HPDE6-E6E7 (cell line): ENCODE data around the gene ZDHHC7.

Experiments used
- DNase-seq: peaks from one replicate; pipeline ENCODE4 v3.0.0; 2011; ENCODE audit warnings: missing footprints; ENCODE audit errors: extremely low spot score

Gene ZDHHC7

GRCh38 chr16:84993926-84994325, 17.4 kb downstream of the ZDHHC7 start:
- no peak for DNase-seq

DNA sequence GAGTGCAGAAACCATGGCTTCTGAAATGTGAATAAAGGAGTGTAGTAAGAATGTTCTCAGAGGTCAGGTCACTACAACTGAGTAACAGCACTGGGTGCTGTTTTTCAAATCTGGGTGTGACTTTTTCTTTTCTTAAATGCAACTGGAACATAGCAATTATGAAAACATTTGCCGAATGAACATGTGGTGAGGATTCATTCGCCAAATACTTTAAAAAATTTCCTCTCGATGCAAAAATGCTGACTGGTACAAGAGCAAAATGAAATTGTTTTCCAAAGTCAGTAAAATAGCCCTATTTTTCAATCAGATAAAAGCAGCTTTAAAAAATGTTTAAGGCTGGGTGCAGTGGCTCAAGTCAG, 18.6 kb downstream of the ZDHHC7 start:
- no peak for DNase-seq

DNA sequence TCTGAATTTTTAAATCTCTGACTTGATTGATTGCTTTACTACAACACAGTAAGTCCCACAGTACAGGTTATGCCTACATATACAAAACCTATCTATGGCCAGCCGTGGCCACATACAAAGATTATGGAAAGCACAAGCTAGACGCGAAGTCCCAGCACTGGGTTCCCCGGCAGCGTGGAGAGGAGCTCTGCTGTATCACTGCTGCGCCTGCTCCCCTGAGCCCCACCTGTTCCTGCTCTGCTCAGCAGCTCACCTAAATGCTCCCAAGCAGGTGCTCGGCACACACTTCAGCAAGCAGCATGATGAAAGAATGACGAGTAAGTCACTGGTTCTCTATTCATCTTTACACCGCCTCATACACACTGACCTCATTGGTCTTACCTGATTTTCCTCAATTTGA, 20.6 kb downstream of the ZDHHC7 start:
- DNase-seq: no peak

DNA sequence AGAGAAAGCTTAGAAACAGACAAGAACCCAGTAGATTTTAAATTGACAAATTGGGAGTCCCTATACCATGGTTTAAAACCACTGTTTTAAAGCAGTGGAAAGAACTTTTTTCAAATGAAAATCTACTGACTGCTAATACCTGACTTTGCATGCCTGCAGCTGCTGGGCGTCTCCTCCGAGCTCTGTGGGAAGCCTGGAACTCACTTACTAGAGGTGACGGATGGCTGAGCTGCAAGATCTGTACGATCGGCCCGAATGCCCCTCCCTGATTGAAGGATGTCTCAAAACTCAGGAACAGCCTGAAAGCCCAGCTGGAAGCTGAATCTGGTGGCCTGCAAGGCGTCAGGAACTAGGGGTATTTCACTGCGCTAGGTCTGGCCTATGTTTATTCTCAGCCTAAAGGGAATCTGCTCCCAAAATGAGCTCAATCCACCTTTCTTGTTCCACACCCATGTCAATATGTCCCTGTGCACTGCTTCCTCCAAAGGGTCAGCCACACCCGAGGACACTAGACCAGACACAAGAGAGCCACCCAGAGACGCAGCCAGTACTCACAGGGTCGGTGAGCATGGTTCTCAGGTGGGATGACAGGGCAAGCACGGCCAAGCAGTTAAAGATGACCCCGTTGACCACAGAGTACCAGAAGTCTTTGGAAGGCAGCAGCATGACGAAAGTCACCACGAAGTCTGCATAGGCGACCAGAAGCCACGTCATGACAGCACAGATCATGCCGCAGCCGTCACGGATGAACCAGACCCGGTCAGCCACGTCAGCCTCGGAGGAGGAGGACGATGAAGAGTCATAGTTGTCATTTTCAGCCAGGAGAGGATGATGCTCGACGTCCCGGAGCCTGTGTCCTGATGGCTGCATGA, 21.4 kb downstream of the ZDHHC7 start:
- DNase-seq: no peak

GRCh38 chr16:84988328-84989080, 22.8 kb downstream of the ZDHHC7 start:
- no peak for DNase-seq

GRCh38 chr16:84986879-84987278, 24.5 kb downstream of the ZDHHC7 start:
- DNase-seq: no peak

- DNase-seq: no peak
These were observed 25.2 kb downstream of the ZDHHC7 start for GRCh38 chr16:84986102-84986501.

DNA sequence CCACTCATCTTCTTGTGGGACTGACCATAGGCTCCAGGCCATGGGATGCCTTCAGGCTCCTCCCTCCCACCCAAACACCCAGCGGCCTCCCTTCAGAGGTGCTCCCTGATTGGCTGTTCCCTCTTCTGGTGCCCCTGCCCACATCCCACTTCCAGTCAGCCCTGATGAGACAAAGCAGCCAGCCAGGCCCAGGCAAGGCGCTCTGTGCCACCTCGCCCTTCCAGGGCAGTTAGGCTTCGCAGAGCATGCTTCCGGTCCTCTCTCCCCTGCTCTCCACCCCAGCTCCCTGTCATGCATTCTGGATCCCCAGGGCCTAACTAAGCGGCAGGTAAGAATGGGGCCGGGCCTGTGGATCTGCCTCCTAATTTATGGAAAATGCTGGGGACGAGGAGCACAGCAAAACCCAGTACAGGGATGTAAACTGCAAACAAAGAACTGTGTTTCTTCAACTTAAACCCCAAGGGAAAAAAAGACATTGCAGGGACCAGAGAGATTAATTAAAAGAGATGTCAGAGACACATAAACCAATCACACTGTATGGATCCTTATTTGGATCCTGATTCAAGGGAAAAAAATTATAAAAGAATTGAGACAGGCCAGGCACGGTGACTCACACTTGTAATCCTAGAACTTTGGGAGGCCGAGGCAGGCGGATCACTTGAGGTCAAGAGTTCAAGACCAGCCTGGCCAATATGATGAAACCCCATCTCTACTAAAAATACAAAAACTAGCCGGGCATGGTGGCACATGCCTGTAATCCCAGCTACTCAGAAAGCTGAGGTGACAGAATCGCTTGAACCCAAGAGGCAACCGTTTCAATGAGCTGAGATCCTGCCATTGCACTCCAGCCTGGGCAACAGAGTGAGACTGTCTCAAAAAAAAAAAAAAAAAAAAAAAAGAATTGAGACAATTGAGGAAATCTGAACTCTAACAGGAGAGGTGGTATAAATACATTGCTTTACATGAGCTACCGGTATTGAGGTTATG, 26.0 kb downstream of the ZDHHC7 start:
- no peak for DNase-seq

- DNase-seq: no peak
These were observed 28.9 kb downstream of the ZDHHC7 start for GRCh38 chr16:84982434-84982833.

DNA sequence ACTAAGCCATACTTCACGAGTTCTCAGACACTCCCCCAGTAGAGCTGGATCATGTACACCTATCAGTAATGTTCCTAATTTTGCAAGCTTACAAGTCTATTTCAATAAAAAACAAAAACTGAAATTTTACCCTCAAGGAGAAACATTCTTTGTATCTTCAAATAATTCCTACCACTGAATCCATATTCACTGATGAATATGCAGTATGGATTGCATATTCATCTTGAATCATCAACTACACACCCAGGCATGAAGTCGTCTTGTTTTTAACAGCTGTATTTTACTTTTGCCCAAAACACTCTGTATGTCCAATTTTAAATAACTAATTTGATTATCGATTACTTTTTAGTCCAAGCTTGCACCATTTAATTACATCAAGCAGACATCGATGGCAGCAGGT, 31.8 kb downstream of the ZDHHC7 start:
- DNase-seq: no peak

DNA sequence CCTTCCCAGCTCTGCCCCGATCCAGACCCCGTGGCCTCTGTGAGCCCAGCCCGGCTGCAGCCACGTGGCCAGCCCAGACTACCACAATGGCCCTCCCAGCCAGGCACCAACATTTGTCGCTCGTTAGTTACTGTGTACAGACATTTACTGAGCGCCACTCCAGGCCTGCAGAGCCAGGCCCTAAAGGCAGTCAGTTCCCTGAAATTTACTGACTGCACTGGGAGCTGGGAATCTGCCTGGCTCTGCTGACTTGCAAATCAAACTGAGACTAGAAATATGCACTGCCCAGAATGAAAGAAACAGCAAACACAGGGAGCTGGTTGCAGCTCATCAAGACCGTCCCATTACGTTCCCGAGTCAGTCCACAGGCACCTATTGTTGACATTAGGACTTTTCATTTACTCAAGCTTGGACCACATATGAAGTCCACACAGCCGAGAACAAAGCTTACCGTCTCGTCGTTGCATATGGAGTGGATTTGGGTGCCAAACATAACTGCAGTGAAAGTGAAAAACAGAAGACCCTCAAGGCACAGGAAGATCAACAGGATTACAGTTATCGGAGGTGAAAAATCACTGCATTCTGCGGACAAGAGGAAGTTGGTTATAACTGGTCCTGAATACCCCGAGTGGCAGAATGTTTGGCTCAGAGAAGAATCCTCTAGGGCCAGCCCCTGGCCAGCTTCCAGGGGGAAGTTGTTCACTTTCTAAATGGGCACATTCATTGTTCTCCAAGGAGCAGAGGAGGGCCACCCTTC, 34.5 kb downstream of the ZDHHC7 start:
- DNase-seq: no peak

DNA sequence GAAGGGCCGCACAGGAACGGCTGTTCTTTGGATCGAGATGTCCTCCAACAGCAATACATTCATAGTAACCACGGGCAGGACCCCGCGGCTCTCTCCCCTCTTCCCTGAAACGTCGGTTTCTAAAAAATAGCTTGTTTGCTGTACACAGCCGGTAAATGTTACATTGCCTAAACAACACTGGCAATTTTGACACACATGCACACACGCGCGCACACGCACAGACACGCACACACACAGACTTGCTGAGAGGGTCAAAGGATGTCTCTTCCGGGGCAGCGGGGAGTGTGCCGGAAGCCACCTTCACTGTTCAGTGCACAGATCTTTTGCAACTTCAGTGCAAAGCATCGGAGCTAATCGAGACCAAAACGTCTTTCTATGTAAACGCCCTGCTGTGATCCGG, 35.8 kb downstream of the ZDHHC7 start:
- no peak for DNase-seq

DNA sequence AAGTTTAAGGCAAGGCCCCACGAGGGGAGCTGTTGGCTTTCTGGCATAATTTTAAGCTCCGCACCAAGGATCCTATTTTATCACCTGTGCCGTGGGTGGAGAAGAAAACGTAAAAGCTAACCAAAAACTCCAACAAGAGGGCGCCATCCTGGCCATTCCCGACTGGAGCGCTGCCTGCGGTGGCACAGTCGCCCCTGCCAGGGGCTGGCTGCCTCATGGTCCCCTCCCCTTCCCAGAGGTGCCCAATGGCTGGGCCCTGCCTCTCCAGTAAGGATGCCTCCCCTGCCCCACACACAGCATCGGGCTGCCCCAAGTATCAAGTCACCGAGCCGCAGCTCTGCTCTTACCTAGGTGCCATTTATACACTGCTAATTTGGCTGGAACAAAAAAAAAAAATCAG, 36.3 kb downstream of the ZDHHC7 start:
- DNase-seq: no peak

GRCh38 chr16:84973776-84974523, 37.4 kb downstream of the ZDHHC7 start:
- no peak for DNase-seq

DNA sequence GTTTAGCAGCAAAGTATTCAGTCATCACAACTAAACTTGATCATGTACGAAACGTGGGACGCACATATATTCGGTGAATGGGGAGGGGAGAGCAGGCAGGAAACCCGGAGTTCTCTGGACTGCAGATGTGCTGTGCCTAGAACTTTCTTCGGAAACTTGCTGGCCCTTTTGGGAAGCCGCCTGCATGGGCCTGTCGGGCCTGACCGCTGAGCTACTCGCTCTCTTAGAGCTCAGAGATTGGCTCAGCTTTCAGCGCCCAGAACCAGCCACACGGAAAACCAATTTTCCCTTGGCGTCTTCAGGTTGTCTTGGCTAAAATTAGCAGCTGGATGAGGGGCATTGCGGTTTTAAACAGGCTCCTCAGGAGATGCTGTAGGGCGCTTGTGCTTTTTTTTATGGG, 38.1 kb downstream of the ZDHHC7 start:
- no peak for DNase-seq

DNA sequence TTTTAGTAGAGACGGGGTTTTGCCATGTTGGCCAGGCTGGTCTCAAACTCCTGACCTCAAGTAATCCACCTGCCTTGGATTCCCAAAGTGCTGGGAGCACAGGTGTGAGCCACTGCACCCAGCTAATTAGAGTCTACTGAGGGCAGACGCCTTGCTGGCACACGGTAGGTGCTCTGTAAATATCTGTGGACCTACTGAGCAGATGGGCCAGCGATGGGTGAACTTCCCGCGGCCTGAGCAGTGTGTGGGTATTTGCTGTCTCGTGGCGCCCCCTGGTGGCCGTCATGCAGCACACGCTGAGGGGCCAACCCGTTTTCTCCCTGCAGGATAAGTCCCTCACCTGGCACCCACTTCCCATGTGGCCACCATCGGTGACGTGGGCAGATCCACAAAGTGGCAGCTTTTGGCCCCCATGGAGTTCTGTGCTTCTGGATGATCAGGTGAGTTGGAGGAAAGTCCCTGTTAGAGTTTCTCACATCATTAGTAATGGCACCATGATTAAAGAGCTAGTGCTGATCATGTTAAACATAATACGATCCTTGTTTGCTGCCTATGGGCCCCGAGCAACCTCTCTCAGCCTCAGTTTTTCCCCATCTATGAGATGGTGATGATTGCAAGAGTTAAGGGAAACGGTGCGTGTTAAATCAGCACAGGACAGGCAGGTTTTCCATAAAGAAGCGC, 40.7 kb downstream of the ZDHHC7 start:
- DNase-seq: peak; percentile 80

- no peak for DNase-seq
These were observed 43.5 kb downstream of the ZDHHC7 start for GRCh38 chr16:84967828-84968227.

DNA sequence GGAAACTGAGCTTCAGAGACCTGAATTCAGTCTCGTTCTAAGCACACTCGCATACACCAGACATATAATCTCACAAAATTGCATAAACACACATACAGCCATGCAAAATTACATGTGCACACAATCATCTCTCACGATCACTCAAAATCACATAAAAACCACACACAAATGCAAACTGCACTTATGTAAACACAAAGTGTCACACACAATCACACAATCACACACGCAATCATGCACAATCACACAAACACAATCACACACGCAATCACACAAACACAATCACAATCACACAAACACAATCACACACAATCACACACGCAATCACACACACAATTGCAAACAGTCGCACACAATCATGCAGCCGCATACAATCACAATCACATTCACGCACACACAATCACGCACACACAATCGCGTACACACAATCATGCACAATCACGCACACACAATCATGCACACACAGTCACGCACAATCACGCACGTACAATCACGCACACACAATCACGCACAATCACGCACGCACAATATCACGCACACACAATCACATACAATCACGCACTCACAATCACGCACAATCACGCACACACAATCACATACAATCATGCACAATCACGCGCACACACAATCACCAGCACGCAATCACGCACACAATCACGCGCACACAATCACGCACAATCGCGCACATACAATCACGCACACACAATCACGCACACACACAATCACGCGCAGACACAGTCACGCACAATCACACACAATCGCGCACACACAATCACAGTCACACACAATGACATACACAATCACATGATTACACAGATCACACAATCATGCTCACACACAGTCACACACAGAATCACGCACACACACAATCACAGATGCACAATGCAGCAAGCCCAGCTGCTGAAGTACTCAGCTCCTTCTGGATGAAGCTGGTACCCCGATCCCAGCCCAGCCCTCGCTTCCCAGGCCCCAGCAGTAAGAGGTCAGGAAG, 45.6 kb downstream of the ZDHHC7 start:
- no peak for DNase-seq
